H1 (cell line): ENCODE results near the gene SAT1. TPM values are rescaled to one million over a fixed set of nuclear protein-coding genes. Genes with fewer than 3 reads are reported as not detected.

Experiments used
- CHD7 ChIP-seq: fragments of 300-600 bp; sonication (generic); IDR thresholded peaks from 2 replicates; pipeline ENCODE4 v1.7.1; 2012; ENCODE audit warnings: low read length, moderate library complexity, mild to moderate bottlenecking, inconsistent platforms; ENCODE audit not compliant: insufficient replicate concordance
- CTBP2 ChIP-seq: IDR thresholded peaks from 2 replicates; pipeline ENCODE4 v1.7.0; 2011; ENCODE audit warnings: borderline replicate concordance, mild to moderate bottlenecking, moderate library complexity, mixed read lengths, low read length; ENCODE audit not compliant: insufficient read depth, insufficient read length
- E2F6 ChIP-seq: IDR thresholded peaks from 2 replicates; pipeline ENCODE4 v1.6.1; 2012; ENCODE audit warnings: inconsistent platforms
- EGR1 ChIP-seq: IDR thresholded peaks from 2 replicates; pipeline ENCODE4 v1.6.1; 2011; ENCODE audit warnings: low read depth, low read length, borderline replicate concordance
- EP300 ChIP-seq, 2 experiments: IDR thresholded peaks; 1 replicate in 1 of 2; 2 replicates in 1 of 2; pipeline ENCODE4 v1.6.1; 2011 to 2012; ENCODE audit warnings: low read depth in 2 of 2, low read length in 2 of 2, mild to moderate bottlenecking in 2 of 2, borderline replicate concordance in 1 of 2, inconsistent platforms in 1 of 2, moderate library complexity in 1 of 2
- SIRT6 ChIP-seq: IDR thresholded peaks from one replicate; pipeline ENCODE4 v1.7.1; 2012; ENCODE audit warnings: low read length, inconsistent platforms
- TAF1 ChIP-seq: IDR thresholded peaks from 2 replicates; pipeline ENCODE4 v1.6.1; 2011; ENCODE audit warnings: mild to moderate bottlenecking, low read depth, low read length
- USF2 ChIP-seq: IDR thresholded peaks from 2 replicates; pipeline ENCODE4 v1.6.1; 2011; ENCODE audit warnings: low read length, improper control_type of control experiment
- YY1 ChIP-seq: IDR thresholded peaks from 2 replicates; pipeline ENCODE4 v1.6.1; 2011; ENCODE audit warnings: low read depth, mild to moderate bottlenecking, low read length
- ZNF274 ChIP-seq: IDR thresholded peaks from 2 replicates; pipeline ENCODE4 v1.7.0; 2012; ENCODE audit warnings: low read length, borderline replicate concordance; ENCODE audit errors: extremely low read depth
- polyA plus RNA-seq, 7 experiments: library from polyadenylated mRNA; depleted of rRNA in 3 of 7; stranded (reverse) in 5 of 7; unstranded in 2 of 7; fragments of >200 nt in 5 of 7; fragments of 200-250 nt in 2 of 7; gene quantifications; 1 replicate in 5 of 7; 2 replicates in 1 of 7; 4 replicates in 1 of 7; pipeline versions ENCODE4 v1.2.1 to v1.2.3, GENCODE V29; 2011 to 2013; ENCODE audit warnings: missing spikeins in 2 of 7, mixed read lengths in 2 of 7
- total RNA-seq: library from RNA; stranded (reverse); fragmentation: NEBNext Ultra II Directional; extraction: Animal tissue kit (Norgen Biotek cat#: 25700); gene quantifications from 2 replicates; pipeline ENCODE4 v1.2.1, GENCODE V29; 2021

SAT1 gene
- total and polyA plus RNA-seq, 2 of the 8 experiments (the other 6 are each of a cell fraction or from before 2014, with no cell fraction given): 29.2 to 36.8 TPM

- TF ChIP-seq CHD7 (no peak), ZNF274 (no peak), USF2 (no peak), E2F6 (no peak), TAF1 (no peak), CTBP2 (no peak), EGR1 (no peak), EP300 (IDR thresholded peaks at IDR 0.05; ENCODE audit: borderline replicate concordance in 1 of 2, low read depth in 2 of 2, low read length in 2 of 2) (no peak), SIRT6 (no peak), YY1 (no peak)
Observed at GRCh38 chrX:23828881-23829280, 45.9 kb downstream of the SAT1 start (continued).
